GM21717 (cell line): ENCODE results near the gene PLXNA1.

Experiments used
- ATAC-seq: cut with Tn5 transposase; IDR thresholded peaks from one replicate; pipeline ENCODE4 v1.9.1; 2021; ENCODE audit warnings: mild to moderate bottlenecking, moderate library complexity; ENCODE audit not compliant: unreplicated experiment

Gene PLXNA1

DNA sequence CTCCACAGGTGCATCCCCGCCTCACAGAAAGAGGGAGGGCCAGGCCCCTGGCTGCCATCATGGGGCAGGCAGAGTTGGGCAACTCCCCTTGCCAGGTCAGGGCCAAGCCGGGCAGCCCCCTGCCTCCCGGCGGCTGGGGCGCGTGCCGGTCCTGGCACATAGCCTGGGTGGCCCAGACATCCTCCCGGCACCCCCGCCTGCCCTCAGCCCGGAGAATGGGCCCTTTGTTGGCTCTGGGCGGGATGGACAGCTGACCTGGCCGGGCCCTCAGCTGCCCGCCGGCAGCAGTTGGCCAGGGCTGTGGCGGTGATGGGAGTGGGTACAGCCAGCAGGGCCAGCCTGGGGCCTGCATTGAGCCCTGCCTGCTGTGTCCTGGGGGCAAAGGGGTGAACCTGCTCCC, 16.5 kb downstream of the PLXNA1 start:
- no peak for ATAC-seq

DNA sequence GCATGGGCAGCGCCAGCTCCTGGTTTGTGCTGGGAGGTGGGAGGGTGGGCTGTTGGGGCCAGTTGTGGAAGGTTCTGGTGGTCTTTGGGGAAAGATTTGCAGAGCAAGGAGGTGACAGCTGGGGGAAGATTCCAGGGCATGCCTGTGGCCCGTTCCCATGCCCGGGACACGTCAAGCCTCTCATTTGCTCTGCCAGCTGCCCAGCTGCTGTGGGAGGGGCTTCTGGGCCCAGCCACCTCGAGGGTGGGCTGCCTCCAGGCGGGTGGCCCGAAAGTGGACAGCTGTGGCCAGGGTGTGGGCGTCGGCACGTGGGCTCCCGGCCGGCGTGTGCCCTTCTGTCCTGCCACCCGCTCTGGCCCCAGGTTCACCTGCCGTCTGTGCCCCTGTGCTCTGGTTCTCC, 17.2 kb downstream of the PLXNA1 start:
- ATAC-seq, result no peak

DNA sequence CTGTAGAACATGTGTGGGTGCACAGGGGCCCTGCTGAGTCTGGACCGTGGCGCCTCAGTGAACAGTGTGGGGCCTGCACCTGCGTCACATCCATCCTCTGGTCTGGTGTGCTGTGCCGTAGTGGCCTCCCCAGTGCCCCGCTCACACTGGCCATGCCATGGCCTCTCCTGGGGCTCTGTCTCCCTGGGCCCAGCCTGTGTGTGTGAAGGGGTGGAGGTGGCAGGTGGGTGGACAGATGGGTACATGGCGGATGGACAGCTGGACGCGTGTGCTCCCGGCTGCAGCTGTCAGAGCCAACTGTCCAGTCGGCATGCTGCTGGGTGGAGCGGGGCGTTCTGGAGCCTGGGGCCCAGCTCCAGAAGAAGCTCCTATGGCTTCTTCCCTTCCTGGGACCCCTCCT, 17.8 kb downstream of the PLXNA1 start:
- ATAC-seq, result no peak

DNA sequence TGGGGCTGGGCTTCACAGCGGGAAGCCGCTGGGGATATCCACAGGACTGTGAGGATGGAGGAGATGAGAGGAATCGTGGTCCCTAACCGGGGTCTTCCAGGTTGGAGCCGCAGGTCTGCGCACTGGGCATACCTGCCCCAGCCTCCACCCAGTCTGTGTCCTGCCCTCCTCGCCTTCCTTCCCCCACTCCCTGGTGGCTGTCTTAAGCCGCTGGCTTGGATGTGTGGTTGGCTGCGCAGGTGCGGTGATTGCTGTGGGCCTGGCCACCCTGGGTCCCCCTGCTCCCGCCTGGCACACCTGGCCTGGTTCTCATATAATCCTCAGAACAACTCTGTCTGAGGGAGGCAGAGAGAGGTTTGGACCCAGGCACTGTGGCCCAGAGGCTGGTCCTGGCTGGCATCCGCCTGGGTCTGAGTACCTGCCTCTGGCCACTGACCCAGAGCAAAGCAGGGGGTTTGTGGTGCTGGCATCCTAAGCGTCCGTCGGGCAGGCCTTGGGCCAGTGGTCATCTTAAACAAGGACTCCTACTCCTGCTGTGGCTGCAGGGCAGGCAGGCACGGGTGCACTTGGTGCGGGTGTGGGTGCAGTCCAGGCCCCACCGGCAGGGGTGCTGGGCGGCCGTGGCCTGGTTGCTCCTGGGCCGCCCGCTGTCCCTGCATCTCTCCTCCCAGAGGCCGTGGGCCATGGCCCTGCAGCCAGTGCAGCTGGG, 18.7 kb downstream of the PLXNA1 start:
- ATAC-seq, result no peak

DNA sequence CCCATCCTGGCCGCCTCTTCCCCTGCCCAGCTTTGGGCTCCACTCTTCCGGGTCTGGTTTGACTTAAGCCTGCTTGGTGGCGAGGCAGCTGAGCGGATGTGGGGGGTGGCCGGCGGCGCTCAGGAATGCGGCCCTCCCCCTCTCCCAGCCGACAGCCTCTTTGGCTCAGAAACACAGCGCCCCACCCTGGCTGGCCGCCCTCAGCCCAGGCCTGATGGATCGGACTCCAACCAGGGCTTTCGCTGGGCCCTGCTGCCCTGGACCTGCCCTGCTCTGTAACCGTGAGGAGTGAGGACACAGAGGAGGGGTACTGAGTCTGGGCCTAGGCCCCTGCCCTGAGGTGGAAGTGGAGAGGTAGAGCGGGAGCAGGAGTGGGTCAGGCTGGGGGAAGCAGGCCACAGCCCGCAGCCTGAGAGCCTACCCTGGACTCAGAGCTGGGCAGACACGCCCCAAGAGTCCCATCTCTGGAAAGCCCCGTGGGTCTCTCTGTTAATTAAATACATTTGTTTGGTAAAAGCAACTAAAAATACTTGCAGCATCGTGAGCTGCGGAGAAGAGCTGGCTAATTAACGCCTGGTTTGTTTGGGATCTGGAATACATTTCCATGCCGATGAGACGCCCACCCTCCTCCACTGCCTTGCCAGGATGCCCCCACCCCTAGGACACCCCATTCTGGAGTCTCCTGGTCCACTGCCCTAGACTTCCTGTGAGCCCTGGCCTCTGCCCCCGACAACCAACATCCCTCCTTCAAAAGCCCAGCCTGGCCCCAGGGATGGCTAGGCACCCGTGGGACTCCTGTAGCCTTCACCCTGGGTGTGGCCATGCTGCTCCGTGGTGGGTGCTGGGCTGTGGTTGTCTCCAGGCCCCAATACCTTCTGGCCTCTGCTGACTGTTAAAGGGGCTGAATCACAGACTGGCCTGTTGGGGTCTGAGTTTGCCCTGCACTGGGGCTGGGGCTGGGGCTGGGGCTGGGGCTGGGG, 19.6 kb downstream of the PLXNA1 start:
- no peak for ATAC-seq

DNA sequence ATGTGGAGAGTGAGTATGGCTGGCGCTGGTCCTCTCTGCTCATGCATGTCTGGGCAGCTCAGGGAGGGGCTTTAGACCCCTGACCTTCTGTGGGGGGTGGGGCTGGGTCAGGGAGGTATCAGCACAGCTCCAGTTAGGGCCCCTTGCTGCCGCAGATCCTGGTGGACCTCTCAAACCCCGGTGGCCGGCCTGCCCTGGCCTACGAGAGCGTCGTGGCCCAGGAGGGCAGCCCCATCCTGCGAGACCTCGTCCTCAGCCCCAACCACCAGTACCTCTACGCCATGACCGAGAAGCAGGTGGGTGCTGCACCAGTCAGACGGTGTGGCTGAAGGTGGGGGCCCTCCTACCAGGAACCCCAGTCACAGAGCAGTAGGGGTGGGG, 20.2 kb downstream of the PLXNA1 start:
- ATAC-seq, result no peak

DNA sequence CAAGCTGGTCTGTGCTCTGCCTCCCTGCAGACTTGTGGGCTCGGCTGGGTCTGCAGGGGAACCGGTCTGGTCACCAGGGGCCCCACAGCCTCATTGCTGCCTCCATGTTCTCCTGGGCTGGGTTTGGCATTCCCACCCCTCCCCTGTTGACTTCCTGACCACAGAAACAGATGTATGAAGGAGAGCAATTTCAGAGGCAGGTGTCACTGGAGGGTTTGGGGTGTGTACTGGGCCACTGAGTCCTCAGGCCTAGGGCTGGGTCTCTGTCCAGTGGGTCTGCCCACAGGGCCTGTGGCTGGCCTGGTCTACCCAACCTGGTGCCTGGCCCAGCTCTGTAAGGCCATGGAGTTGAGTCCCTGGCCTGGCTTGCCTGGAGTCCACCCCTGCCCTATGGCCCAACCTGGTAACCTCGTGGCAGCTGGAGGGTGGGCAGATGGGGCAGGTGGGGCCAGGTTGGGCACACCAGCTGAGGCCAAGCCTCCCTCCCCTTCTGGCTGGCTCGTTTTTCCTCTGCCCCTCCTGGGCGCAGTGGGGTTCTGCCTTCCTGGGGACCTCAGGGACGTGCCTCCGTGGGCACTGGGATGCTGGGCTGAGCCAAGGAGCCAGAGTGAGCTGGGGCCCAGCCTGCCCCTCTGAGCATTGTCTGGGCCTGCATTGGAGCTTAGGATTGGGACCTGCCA, 20.8 kb downstream of the PLXNA1 start:
- ATAC-seq, result no peak

DNA sequence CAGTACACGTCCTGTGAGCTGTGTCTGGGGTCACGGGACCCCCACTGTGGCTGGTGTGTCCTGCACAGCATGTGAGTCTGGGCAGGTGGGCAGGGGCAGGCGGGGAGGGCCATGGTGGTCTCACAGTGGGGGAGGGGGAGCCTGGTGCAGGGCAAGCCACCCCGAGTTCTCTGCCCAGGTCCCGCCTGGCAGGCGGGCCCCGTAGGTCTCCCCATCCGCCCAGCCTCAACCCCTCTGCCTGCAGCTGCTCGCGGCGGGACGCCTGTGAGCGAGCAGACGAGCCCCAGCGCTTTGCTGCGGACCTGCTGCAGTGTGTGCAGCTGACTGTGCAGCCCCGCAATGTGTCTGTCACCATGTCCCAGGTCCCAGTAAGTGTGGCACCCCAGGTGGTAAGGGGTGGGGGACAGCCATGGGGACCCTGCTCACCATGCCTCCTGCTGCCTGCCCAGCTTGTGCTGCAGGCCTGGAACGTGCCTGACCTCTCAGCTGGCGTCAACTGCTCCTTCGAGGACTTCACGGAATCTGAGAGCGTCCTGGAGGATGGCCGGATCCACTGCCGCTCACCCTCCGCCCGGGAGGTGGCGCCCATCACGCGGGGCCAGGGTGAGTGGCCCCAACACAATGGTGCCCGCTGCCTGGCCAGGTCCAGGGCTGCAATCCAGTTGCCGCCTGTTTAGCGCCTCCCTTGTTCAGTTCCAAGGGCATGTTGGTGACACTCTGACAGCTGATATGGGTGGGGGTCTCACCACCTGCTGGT, 21.9 kb downstream of the PLXNA1 start:
- no peak for ATAC-seq

DNA sequence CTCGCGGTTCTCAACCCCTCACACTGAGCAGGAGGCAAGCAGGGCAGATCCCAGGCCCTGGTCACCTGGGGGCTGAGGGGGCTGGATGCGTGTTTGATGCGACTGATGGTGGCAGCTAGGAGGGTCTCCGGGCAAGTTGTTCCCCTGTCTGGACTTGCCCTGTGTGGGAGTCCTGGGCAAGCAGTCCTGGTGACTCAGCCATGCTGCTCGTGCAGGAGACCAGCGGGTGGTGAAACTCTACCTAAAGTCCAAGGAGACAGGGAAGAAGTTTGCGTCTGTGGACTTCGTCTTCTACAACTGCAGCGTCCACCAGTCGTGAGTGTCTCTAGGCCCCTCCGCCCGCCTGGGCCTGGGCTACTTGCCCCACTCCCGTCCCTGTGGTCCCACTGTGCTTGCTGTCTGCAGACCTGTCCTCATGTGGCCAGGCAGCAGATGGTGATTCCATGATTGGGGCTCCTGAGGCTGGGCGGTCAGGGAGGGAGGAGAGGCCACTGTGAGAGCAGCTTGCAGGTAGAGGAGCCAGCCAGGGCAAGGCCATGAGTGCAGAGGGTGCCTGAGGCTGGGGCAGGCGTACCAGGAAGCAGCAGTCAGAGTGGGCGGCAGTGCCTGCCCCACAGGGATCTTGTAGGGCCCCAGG, 23.1 kb downstream of the PLXNA1 start:
- ATAC-seq, result no peak

DNA sequence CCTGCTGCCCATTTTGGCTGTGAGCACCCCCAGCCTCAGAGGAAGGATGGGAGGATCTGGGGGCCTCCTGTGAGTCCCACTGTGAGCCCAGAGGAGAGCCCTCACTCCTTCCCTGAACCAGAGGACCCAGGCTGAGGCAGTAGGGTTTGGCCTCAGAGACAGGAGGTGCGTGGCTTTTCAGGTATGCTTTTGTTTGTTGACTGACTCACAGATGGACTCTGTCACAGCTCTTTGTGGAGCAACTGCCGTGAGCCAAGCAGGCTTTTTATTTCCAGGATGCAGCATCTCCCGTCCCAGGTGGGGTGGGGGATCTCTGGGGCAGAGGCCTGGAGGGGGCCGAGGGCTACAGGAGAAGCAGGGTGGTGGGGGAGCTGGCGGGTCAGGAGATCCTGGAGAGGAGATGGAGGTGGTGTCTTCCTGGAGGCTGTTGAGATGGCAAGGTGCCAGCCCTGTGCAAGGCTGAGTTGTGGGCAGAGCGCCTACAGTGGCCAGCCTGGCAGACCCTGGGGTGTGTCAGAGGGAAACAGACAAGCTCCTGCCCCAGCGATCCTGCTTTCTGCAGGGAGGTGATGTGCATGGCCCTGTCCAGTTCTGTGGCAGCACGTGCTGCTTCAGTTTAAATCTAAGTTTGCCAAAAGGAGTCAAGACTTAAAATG, 24.0 kb downstream of the PLXNA1 start:
- ATAC-seq, result no peak

DNA sequence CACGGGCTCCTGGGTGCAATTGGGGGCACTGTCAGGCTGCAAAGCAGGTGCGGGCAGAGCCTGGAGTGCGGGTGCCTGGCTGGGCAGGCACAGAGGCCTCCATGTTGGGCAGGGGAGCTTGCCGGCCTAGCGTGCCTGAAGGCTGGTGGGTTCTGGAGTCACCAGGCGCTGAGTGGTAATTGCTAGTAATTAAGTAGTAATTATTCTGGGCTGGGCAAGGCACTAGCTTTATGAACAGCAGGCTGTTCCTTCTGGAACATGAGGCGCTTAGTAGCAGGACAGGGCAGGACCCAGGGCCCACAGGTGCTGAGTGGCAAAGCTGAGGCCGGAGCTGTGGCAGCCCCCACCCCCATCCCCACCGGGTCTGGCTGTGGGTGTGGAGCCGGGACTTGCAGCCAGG, 25.3 kb downstream of the PLXNA1 start:
- ATAC-seq, result no peak

DNA sequence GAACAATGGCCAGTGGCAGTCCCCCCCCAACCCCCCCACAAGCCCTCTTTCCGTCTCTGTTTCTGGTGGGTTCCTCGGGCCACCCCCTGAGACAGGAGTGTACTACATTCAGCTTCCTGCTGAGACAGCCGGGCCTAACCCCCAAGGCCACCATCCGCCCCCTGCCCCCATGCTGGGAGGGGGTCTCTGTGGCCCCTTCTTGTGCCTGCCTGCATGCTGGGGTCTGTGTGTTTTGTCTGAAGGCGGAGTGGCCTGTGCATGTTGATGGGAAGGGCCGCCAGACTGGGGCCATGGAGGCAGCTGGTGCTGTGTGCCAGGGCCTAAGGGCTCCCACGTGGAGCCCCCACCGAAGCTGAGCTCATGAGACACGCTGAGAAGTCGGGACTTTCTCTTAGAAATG, 26.6 kb downstream of the PLXNA1 start:
- no peak for ATAC-seq

DNA sequence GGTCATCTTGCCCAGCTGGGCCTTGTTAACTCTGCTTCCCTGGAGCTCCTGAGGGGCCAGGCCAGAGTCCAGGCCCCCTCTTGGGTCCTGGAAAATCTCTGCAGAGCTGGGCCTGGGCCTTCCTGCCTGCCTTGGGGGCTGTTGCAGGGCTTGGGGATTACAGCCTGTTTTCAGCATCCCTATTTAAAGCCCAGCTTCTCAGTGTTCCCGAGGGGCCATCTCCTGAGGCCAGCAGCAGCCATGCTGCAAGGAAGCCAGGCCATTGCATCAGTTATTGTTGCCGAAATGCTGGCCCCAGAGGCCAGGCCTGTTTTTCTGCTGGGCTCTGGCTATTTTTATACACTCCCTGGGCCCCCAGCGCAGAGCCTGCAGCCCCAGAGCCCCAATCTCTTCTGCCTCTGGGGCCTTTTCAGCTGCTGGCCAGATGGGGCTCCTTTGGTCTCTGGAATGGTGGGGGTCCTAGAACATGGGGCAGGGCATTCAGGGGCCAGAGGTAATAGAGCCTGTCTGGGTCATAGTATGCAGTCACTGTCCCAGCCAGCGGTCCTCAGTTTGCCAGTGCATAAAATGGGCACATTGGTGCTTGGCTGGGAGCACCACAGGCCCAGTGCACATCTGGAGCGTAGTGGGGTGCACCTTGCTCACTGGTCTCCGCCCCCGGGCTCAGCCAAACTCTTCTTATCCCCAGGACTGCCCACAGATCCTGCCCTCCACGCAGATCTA, 28.5 kb downstream of the PLXNA1 start:
- ATAC-seq, result no peak

DNA sequence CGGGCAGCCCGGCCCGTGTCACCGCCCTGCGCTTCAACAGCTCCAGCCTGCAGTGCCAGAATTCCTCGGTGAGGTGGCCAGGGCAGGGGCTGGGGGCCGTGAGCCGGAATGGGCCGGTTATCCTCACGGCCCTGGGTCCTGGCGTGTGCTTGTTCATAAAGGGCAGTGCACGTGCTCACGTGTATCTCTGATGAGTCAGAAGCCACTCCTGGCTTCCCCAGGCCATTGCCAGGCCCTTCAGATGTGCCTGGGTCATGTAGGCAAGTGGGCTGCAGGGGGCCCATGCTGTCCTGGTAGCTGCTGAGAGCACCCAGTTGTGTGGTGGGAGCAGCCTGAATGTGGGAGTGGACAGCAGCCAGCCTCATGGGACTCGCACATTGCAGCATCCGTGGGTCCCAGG, 29.2 kb downstream of the PLXNA1 start:
- no peak for ATAC-seq

DNA sequence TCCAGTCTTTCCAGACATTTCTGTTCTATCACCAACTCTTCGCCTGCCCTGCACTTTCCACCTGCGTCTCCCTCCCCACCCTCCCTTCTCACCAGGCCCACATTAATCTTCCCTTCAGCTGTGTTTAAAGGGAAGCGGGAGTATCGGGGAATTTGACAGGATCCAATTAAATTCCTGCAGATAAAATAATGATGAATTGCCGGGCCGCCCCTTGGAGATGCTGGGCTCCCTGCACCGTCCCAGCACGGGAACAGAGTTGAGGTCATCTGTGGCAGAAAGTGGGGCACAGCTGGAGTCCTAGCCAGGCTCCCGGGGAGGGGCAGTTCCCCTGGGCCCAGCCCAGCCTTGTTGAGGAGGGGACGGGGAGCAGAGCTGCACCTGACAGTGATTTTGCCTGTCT, 30.3 kb downstream of the PLXNA1 start:
- ATAC-seq, result no peak

DNA sequence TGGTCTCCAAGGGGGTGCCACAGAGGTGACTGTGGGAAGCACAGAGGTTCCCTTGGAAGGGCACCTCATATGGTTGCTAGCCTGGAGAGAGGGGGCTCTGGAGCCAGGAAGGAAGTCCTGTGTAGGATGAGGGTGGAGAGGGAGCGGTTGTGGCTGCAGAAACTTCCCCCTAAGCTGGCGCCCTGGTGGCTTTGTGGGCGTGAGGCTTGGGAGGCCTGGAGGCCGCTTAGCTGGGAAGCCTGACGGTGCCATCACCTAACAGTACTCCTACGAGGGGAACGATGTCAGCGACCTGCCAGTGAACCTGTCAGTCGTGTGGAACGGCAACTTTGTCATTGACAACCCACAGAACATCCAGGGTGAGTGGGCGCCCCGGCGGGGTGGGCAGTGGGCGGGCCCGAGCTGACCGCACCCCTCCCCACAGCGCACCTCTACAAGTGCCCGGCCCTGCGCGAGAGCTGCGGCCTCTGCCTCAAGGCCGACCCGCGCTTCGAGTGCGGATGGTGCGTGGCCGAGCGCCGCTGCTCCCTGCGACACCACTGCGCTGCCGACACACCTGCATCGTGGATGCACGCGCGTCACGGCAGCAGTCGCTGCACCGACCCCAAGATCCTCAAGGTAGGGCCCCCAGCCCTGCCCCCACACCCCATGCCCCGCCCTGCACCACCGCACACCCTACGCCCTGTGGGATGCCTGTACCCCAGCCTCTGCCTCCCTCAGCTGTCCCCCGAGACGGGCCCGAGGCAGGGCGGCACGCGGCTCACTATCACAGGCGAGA, 31.0 kb downstream of the PLXNA1 start:
- no peak for ATAC-seq

DNA sequence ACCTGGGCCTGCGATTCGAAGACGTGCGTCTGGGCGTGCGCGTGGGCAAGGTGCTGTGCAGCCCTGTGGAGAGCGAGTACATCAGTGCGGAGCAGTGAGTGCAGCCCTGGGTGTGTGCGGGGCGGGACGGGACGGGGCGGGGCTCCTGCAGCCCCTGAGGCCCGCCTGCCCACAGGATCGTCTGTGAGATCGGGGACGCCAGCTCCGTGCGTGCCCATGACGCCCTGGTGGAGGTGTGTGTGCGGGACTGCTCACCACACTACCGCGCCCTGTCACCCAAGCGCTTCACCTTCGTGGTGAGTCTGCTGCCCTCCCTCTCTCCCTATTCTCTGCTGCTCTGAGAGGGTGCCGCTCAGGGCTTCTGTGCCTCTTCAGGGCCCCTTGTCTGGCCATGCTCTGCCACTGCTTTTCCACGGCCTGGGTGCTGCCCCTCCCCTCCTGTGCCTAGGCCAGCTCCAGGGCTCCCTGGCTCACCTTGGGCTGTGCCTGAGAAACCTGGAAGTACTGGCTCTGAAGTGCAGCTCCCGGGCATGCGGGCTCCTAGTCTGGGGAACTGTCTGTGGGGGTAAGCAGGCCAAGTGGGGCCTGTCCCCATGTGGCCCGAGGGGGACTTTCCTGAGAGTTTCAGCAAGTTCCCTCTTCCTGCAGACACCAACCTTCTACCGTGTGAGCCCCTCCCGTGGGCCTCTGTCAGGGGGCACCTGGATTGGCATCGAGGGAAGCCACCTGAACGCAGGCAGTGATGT, 31.8 kb downstream of the PLXNA1 start:
- ATAC-seq, result peak; percentile 14
